Measurements from ENCODE around the gene CCNG2.
"Not testable (repeated sequence)": the region's sequence is repeated elsewhere in the genome, so short reads cannot be mapped to it uniquely, and the experiment has no call there.

Gene CCNG2

GRCh38 chr4:77156912-77157858 lies at the start of gene CCNG2:
CCNG2 (plus strand) TSS chr4:77157207; CDS start chr4:77158533, 1,326 bp downstream.
- Mint-ChIP-seq H3K4me3 (peak within 1 kb of the TSS; percentile 95), H3K36me3 (peaks cover 57% of the 10 kb centered on the region), H3K4me1 (peaks cover 7% of the 10 kb centered on the region), H3K27ac (peak within 1 kb of the TSS; percentile 96), H3K9me3 (no peaks in the 10 kb centered on the region)
- DNase-seq (ENCODE audit: low spot score in 2 of 2) = peak; percentile 81 to 97
- peak; percentile 59 for ATAC-seq

DNA sequence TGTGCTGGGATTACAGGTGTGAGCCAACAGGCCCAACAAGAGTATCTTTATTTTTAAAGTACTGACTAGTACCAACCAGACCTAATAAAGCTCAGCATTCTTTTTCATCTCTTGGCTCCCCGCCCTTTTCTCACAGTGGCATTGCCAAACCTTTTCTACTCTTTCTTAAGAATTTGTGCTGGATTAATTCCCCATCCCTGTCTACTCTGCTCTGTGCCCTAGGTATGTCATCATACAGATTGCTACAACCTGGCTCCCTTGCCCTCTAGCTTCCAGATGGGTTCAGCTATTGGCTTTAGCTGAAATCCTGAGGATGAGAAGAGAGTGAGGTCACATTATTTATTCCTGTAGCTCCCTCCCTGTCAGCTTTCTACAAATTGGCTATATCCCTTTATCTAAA lies 46.3 kb upstream of the CCNG2 start:
- Mint-ChIP-seq H3K4me1 (no peaks in the 10 kb centered on the region), H3K36me3 (no peaks in the 10 kb centered on the region), H3K27ac (no peak overlapping the region), H3K9me3 (no peaks in the 10 kb centered on the region), H3K4me3 (no peak overlapping the region)
- ATAC-seq (no peak), DNase-seq (ENCODE audit: low spot score in 2 of 2) (no peak)

DNA sequence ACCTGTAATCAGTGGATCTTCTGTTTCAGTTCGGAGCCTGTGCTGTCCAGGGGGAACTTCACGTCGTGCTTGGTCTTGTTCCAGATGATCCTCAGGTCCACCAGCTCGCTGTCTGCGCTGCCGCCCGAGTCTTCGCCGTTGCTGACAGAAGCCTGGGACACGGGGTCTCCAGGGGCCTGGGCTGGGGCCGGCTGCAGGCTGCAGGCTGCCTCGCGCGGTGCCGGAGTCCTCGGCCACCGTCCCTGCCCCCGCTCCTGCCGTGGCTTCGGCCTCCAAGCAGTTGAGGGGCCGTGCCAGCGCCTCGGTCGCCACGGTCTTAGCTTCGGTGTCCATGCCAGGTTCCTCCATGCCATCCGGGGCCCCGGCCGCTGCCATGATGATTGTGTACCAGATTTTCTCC lies 43.9 kb upstream of the CCNG2 start:
- DNase-seq (ENCODE audit: low spot score in 2 of 2) = peak in 1 of 2 donors; percentile 25
- Mint-ChIP-seq H3K27ac (no peak overlapping the region), H3K9me3 (no peaks in the 10 kb centered on the region), H3K36me3 (no peaks in the 10 kb centered on the region), H3K4me1 (no peaks in the 10 kb centered on the region), H3K4me3 (no peak overlapping the region)
- ATAC-seq = no peak

GRCh38 chr4:77117721-77118120 lies 39.3 kb upstream of the CCNG2 start:
- Mint-ChIP-seq H3K9me3 (no peaks in the 10 kb centered on the region), H3K4me3 (no peak overlapping the region), H3K4me1 (no peaks in the 10 kb centered on the region), H3K27ac (no peak overlapping the region), H3K36me3 (no peaks in the 10 kb centered on the region)
- DNase-seq (ENCODE audit: low spot score in 2 of 2) = peak in 1 of 2 donors; percentile 15
- no peak for ATAC-seq

GRCh38 chr4:77120886-77121508 lies 36.0 kb upstream of the CCNG2 start:
- Mint-ChIP-seq H3K27ac (no peak overlapping the region), H3K4me1 (no peaks in the 10 kb centered on the region), H3K4me3 (no peak overlapping the region), H3K36me3 (no peaks in the 10 kb centered on the region), H3K9me3 (no peaks in the 10 kb centered on the region)
- DNase-seq (ENCODE audit: low spot score in 2 of 2) (no peak), ATAC-seq (no peak)

- Mint-ChIP-seq H3K4me1 (no peaks in the 10 kb centered on the region), H3K27ac (no peak overlapping the region), H3K36me3 (no peaks in the 10 kb centered on the region), H3K9me3 (no peaks in the 10 kb centered on the region), H3K4me3 (no peak overlapping the region)
- no peak for DNase-seq (ENCODE audit: low spot score in 2 of 2)
- no peak for ATAC-seq
Measured at GRCh38 chr4:77121736-77122240, 35.2 kb upstream of the CCNG2 start.

- Mint-ChIP-seq H3K36me3 (no peaks in the 10 kb centered on the region), H3K4me3 (no peak overlapping the region), H3K4me1 (peaks cover 4% of the 10 kb centered on the region), H3K9me3 (no peaks in the 10 kb centered on the region), H3K27ac (no peak overlapping the region)
- ATAC-seq = no peak
- DNase-seq (ENCODE audit: low spot score in 2 of 2) = no peak
Measured at GRCh38 chr4:77122656-77123055, 34.4 kb upstream of the CCNG2 start.

DNA sequence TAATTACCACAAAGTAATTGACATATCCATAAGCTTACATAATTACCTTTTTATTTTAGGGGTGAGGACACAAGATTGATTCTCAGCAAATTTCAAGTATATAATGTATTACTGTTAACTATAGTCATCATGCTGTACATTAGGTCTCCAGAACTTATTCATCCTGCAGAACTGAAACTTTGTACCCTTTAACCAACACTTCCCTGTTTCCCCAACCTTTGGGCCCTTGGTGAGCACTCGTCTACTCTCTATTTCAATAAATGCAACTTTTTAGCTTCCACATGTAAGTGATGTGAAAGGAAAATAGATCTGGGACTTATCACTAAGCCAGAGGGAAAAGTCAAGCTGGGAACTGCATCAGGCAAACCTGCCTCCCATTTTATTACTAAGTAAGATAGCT lies 33.6 kb upstream of the CCNG2 start:
- Mint-ChIP-seq H3K9me3 (no peaks in the 10 kb centered on the region), H3K27ac (no peak overlapping the region), H3K4me3 (no peak overlapping the region), H3K4me1 (peaks cover 12% of the 10 kb centered on the region), H3K36me3 (no peaks in the 10 kb centered on the region)
- ATAC-seq (no peak), DNase-seq (ENCODE audit: low spot score in 2 of 2) (no peak)

GRCh38 chr4:77124576-77124975 lies 32.4 kb upstream of the CCNG2 start:
- no peaks in the 10 kb centered on the region for H3K9me3 Mint-ChIP-seq
- ATAC-seq (no peak), DNase-seq (ENCODE audit: low spot score in 2 of 2) (no peak)
- H3K36me3 Mint-ChIP-seq = no peaks in the 10 kb centered on the region
- H3K4me1 Mint-ChIP-seq = peaks cover 12% of the 10 kb centered on the region
- no peak overlapping the region for H3K4me3 Mint-ChIP-seq
- no peak overlapping the region for H3K27ac Mint-ChIP-seq

DNA sequence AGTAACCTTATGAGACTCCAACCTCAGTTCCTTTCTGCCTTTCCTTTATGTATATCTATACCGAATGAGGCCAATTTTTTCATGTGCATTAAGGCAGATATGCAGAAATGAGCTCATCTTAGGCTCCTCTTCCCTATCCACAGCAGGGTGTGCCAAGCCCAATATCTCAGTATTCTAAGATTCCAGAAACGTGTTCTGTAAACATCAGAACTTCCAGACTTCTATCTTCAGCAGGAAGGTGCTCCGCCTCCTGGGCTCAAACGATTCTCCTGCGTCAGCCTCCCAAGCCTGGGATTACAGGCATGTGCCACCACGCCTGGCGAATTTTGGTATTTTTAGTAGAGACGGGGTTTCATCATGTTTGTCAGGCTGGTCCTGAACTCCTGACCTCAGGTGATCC lies 31.0 kb upstream of the CCNG2 start:
- ATAC-seq (no peak), DNase-seq (ENCODE audit: low spot score in 2 of 2) (peak in 1 of 2 donors; percentile 8)
- peaks cover 12% of the 10 kb centered on the region for H3K4me1 Mint-ChIP-seq
- H3K36me3 Mint-ChIP-seq = no peaks in the 10 kb centered on the region
- no peak overlapping the region for H3K4me3 Mint-ChIP-seq
- H3K27ac Mint-ChIP-seq = no peak overlapping the region
- H3K9me3 Mint-ChIP-seq = no peaks in the 10 kb centered on the region

DNA sequence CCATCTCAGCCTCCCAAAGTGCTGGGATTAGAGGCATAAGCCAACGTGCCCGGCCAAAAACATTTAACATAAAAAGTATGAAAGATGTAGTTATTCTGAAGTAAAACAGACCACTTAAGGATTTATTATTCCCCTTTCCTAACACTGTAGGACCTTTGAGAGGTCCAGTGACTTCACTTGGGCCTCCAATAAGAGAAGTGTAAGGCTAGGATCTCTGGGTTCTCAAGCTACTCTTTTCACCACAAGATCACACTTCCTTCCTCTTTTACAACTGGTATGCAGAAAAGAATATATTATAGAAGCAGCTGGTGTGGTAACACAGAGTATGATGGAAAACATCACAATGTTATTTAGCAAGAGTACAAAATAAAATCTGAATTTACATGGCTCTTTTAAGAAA lies 30.2 kb upstream of the CCNG2 start:
- Mint-ChIP-seq H3K9me3 (no peaks in the 10 kb centered on the region), H3K27ac (no peak overlapping the region), H3K36me3 (no peaks in the 10 kb centered on the region), H3K4me3 (no peak overlapping the region), H3K4me1 (peaks cover 12% of the 10 kb centered on the region)
- ATAC-seq (no peak), DNase-seq (ENCODE audit: low spot score in 2 of 2) (peak in 1 of 2 donors; percentile 22)

DNA sequence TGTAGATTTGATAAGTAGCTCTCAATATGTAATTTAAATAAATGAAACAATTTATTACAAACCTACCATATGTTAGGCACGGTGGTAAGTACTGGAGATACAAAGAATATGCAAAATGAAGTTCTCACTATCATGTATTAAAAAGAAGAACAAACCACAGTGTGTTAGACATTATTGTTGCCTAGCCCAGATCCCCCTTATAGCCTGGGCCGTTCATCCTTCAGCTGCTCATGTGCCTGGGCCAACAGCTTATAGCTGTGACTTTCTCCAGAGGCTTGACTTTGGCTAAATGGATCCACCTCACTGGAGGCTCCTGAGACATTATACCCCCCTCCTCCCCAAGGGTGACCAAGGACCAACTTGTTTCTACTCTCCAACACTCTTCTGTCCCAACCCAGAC lies 29.8 kb upstream of the CCNG2 start:
- ATAC-seq = no peak
- no peaks in the 10 kb centered on the region for H3K36me3 Mint-ChIP-seq
- no peaks in the 10 kb centered on the region for H3K9me3 Mint-ChIP-seq
- H3K4me1 Mint-ChIP-seq = peaks cover 12% of the 10 kb centered on the region
- no peak overlapping the region for H3K27ac Mint-ChIP-seq
- peak in 1 of 2 donors; percentile 30 for DNase-seq (ENCODE audit: low spot score in 2 of 2)
- H3K4me3 Mint-ChIP-seq = no peak overlapping the region

DNA sequence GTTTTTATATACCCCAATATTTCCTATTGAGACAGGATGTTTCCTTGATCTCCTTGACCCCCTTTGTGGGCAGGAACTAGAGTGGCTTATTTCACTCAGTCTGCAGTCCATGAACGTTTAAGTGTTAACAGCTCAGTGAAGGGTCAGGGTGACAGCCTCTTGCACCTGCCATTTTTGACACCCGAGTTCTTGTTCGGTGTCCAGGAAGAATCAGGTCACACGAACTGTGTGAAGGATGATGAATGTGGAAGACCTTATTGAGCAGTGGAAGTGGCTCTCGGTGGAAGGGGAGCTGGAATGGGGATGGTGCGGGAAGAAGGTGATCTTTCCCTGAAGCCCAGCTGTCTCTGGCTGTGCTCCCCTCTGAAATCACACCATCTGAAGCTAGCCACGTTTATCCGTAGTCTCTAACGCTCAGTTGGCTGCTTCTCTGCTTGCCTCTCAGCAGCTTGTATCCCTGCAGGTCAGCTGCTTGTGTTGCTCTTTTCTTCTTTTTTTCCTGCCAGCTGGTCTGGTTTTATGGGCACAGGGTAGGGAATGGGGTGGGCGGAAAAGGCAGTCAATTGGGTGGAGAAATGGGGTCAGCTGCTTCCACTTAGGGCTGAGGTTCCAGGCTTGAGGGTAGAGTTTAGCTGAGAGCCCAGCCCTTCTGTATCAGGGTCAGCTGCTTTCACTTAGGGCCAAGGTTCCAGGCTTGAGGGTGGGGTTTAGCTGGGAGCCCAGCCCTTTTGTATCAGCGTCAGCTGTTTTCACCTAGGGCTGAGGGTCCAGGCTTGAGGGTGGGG lies 29.0 kb upstream of the CCNG2 start:
- H3K4me3 Mint-ChIP-seq = no peak overlapping the region

GRCh38 chr4:77132652-77133312 lies 24.2 kb upstream of the CCNG2 start:
- no peak overlapping the region for H3K4me3 Mint-ChIP-seq
- DNase-seq (ENCODE audit: low spot score in 2 of 2) (no peak), ATAC-seq (no peak)
- H3K36me3 Mint-ChIP-seq = no peaks in the 10 kb centered on the region
- no peak overlapping the region for H3K27ac Mint-ChIP-seq
- peaks cover 6% of the 10 kb centered on the region for H3K4me1 Mint-ChIP-seq
- H3K9me3 Mint-ChIP-seq = no peaks in the 10 kb centered on the region

More for the DNA sequence above, 29.0 kb upstream of the CCNG2 start:
- peaks cover 12% of the 10 kb centered on the region for H3K4me1 Mint-ChIP-seq
- H3K36me3 Mint-ChIP-seq = no peaks in the 10 kb centered on the region
- no peak overlapping the region for H3K27ac Mint-ChIP-seq
- no peaks in the 10 kb centered on the region for H3K9me3 Mint-ChIP-seq
- no peak for ATAC-seq
- DNase-seq (ENCODE audit: low spot score in 2 of 2) = peak in 1 of 2 donors; percentile 43

GRCh38 chr4:77137448-77137847 lies 19.6 kb upstream of the CCNG2 start:
- ATAC-seq; H3K4me3 Mint-ChIP-seq; H3K36me3 Mint-ChIP-seq; H3K9me3 Mint-ChIP-seq; H3K4me1 Mint-ChIP-seq; H3K27ac Mint-ChIP-seq; DNase-seq (ENCODE audit: low spot score in 2 of 2): not testable (repeated sequence)

Data from stimulated activated effector memory CD8-positive, alpha-beta T cell treated with anti-CD3 and anti-CD28 coated beads, Interleukin-12 subunit alpha, Interleukin-12 subunit beta, amount 100 ng/mL, for 72 hours (primary cell).